HG03520 (cell line): ENCODE data around the gene CDH4.

Experiments
- ATAC-seq: cut with Tn5 transposase; IDR thresholded peaks from one replicate; pipeline ENCODE4 v1.9.1; 2021; ENCODE audit warnings: mild to moderate bottlenecking, moderate library complexity; ENCODE audit not compliant: unreplicated experiment

CDH4 gene

DNA sequence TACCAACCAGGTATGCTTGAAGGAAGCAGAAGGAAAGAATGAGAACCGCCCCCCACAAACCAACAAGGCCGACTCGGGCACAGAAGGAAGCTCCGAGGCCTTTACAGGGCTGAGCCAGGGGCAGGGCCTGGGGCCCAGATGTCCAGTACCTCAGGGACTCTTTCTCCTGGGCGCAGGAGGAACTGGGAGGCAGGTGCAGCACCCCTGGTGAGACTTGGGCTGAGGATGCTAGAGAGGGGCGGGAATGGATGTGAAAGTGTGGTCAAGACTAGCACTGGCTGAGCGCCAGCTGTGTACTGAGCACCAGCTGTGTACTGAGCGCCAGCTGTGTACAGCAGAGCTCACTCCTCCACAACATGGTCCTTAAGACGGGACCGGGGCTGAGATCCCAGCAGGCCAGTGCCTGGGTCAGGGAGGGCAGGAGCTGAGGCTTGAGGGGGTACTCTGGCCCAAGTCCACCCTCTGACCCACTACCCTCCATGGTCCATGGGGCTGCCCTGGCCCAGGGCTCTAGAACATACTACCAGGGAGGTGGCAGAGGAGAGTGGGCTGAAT lies 444.2 kb downstream of the CDH4 start:
- no peak for ATAC-seq

DNA sequence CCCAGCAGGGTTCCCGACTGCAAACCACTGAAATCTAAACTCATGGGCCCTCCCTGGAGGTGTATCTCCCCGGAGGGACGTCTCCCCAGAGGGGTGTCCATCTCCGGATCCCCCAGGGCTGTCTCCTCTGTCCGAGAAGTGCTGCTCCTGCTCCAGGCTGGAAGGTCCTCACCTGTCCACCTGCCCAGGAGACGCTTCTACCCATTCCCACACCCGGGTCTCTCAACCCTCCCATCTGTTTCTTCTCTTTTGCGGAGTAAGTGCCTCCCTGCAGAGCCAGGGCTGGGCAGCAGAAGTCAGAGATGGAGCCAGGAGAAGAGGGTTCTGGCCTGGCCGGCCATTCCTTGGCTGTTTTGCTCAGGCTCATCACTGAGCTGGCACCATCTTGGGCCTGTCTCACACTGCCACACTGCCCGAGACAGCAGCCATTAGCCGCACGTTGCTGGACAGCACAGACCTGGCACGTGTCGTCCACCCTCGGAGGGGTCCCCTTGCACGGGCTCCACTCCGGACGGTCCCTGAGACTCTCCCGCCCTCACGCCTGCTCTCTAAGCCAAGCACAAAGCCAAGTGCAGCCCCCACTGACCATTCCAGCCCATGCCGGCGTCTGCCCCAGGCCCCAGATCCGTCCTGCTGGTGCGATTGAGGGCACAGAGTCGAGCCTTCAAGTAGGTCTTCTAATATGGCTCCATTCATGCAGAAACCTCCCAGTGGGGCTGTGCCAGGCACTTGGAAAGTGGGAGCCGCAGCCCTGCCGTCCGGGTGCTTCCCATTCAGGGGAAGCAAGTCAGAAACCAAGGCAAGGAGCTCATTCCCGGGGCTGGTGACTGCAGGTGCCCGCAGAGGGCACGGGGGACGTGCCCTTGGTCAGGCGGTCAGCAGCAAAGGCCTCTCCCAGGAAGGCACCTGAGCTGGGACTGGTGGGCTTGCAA lies 445.9 kb downstream of the CDH4 start:
- ATAC-seq: no peak

DNA sequence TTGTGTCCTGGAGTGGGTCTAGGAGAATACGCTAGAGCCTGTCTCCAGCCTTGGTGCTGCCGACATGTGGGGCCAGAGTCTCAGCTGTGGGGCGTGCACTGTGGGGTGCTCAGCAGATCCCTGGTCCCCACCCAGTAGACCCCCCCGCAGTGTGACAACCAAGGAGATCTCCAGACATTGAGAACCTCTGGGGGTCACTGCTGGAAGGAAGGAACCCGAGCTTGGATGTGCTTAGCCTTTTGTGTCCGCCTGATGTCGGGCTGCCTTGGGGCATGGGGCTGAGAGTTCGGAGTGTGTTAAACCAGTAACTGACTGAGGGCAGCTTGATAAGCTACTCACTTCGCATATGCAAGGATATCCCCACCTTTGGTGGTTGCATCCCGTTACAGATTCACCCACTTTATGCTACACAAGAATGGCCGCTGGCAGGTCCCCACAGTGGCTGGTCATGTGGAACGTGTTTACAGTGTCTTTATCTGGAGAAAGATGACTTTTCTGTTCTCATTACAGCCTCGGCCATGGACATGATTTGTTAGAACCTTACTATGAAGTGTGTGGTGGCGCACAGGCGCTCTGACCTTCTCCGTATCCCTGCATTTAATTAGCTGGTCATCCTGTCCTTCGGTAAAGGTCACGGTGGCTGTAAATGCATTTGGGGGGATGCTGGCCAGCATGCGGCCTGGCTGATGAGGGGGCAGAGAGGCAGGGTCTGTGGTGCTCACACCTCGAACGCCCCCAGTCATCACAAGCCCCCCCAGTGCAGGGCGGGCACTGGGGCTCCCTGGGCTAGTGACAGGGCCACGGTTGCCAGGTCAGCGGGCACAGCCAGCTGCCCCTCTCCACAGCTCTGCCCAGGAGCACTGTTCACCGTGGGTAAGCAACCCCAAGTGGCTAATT lies 446.8 kb downstream of the CDH4 start:
- ATAC-seq: no peak

DNA sequence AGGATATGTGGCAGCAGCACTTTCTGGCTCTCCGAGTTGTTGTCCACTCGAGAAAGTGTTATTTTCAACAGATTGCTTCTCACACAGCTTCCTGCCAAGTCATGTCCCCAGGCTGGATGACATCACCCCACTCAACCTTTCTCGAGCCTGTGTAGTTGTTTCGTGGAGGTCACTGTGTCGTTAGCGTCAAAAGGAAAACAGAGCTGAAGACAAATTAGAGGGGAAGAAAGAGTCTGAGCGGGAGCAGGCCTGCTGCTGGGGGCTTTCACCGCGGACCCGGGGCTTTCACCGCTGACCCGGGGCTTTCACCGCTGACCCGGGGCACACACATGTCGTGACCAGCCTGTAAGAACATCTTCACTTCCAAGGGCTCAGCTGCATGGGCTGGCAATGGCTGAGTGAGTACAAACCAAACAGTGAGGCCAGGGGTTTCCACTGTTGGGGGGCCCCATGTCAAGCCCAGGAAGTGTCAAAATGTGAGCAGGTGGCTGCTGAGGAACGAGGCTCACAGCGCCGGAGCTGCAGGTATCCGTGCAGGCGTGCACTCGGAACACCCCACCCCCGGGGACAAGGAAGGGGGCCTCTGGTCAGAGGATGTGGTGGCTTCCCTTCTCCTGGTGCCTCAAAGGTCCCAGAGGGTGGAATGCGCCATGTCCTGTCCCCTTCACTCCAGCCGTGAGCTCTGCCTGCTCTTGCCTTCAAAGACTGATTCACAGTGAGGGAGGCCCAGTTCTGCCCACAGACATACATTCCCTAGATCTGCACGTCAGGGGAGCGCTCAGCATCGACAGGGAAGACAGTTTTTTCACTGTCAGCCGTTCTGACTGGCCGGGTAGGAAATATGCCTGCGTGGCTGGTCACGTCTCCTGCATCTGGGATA lies 447.7 kb downstream of the CDH4 start:
- no peak for ATAC-seq

DNA sequence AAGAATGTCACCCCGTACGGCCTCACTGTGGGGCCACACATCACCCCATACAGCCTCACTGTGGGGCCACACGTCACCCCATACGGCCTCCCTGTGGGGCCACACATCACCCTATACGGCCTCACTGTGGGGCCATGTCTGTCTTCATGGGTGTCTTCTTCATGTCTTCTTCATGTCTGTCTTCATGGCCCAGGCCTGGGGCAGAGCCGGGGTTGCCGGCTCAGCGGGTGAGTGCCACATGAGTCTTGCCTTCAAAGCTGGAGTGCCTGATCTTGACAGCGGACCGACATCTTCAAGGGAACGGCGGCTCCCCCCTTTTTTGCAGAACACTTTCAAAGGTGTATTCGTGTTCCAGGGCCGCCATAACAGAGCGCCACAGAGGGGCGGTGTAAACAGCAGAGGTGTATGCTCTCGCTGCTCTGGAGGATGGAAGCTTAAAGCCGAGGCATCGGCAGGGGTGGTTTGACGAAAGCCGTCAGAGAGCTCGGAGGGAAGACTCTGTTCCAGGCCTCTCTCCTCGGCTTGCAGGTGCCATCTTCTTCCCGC lies 448.6 kb downstream of the CDH4 start:
- no peak for ATAC-seq

DNA sequence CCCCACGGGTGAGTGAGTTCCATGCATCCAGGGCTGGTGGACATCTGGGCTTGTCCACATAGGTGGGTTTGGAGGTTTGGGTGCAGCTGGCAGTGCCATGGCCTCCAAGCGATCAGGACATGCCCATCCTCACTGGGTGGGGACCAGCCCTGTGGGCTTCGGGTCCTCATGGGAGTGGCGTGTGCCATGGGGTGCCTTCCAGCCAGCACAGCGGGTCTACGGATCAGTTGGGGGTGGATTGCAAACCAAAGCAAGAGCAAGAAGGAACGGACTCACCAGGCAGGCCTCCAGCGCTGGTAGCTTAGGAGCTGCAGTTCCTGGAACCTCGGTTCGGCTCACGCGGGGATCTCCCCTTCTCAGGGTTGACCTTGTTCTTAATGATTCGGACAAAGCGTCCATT lies 449.3 kb downstream of the CDH4 start:
- ATAC-seq: no peak

DNA sequence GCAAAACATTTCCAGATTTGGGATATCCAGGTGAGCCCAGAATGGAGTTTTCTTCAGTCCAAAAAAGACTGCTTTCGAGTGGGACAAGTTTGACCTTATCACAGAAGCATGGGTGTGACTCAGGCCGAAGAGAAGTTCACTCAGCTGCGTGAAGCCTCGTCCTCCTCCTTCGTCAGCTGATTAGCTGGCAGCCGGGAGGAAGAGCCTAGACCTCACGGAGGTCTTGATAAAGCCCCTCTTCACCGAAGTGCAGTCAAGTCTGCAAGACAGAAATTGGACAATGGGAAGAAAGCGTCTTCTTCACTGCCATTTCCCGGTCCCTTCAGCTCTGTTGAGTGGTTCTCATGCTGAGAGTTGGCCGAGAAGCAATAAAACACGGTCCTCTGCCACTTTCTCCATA lies 449.7 kb downstream of the CDH4 start:
- no peak for ATAC-seq

DNA sequence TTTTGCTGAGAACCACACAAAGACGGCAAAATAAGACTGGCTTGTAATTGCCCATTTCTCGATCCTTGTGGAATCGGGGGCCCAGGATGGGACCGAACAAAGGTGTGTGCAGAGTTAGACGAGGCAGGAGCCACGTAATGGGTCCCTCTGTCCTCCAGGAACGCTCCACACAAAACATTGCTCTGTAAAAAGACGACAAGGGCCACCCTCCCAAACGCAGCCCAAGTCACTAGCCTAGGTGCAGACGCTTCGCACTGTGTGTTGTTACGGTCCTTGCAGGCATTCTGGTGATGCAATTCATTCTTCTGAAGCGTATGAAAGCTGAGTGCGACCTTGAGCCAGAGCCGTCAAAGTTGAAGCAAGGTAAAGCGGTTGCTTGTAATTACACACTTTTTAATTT lies 450.2 kb downstream of the CDH4 start:
- ATAC-seq: no peak

DNA sequence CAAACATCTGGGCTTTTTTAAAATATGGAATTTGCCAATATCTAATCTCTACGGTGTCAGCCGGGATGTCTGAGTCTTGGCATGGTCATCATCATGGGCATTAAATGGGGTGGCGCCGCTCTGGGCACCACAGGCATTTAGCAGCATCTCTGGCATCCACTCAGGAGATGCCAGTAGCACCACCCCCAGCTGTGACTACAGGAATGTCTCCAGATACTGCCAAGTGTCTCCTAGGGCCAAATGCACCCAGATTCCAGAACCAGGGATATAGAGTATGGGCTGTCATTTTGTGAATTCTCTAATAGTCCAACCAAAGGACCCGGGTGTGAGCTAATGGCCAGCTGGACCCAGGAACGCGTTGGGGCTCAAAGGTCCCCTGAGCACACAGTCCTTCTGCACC lies 452.6 kb downstream of the CDH4 start:
- no peak for ATAC-seq

DNA sequence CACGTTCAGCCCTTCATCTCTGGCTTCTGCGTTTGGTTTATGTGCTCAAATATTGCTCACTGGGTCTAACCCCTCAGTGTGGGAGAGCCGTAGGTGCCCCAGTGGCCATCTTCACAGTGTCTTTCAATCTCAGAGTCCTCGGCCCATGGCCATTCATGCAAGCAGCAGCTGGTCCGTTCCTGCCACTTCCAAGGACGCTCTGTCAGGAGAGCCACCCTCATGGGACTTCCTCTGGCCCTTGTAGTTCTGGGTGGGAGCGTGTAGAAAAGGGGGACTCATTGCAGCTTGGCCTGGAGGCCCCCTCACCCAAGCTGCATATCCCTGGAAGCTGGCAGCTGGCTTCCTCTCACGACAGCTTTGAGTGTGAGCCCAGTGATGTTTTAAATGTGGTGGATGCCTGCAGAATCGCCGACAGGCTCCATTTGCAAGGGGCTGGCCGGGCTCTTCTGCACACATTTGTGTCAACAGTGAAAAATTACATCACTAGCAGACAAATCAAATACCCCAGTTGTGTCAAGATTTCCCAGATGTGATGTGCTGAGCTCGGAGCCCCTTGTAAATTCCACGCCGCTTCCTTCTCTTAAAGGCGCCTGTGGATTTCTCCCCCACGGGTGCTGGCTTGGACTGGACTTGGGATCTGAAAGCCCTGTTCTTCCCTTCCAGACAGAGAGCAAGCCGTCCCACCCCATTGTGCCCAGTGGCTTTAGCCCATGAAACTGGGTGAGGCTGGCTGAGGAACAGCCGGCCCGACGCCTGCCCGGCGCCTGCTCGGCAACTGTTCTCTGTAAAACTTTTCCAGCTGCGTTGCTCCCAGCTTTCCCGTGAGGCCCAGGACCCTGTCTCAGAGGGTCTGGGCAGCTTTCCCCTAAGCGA lies 453.6 kb downstream of the CDH4 start:
- no peak for ATAC-seq

DNA sequence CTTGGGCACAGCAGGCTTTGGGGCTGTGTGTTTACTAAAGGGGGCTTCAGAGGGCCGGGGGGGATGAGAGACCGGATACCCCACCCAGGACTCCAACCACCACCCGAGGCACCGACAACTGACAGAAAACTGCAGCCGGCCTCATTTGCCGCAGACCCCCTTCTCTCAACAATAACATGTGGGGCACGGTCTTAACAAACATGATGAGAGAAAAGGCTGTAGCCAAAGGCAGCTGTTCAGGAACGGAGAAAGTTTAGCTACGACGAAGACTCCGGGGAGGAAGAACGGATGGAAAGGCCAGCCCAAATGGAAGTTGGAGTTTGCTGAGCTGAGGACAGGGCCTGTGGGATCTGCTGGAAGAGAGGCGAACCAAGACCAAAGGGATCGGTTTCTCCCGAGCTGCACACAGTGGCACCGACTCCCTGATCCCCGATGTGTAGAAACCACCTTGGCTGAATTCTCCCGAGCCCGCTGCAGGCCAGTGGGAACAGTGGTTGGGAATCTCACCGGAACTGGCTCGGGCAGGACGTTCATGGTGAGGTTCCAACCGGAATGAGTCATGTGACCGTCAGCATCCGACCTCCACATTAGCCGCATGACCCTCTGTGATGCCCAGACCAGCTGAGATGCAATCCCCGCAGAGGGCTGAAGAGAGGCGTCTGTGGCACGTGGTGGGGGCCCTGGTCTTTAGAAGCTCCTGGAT lies 454.3 kb downstream of the CDH4 start:
- no peak for ATAC-seq

DNA sequence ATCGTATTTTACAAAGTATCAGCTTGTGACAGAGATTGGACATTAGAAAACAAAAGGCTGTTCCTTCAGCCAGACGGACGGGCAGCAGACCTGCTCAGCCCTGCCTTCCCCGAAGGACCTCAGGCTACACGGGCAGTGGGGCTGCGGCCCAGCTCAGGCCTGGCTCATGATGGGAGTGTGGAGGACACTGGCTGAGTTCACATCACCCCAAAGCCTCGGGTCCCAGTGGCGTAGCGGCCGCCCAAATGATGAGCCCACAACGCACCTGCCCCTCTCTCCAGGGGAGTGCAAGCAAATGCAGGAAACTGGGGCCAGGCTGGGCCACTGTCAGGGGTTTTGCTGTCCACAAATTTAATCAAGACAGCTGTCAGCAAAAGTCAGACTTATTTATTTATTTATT lies 456.8 kb downstream of the CDH4 start:
- ATAC-seq: no peak

DNA sequence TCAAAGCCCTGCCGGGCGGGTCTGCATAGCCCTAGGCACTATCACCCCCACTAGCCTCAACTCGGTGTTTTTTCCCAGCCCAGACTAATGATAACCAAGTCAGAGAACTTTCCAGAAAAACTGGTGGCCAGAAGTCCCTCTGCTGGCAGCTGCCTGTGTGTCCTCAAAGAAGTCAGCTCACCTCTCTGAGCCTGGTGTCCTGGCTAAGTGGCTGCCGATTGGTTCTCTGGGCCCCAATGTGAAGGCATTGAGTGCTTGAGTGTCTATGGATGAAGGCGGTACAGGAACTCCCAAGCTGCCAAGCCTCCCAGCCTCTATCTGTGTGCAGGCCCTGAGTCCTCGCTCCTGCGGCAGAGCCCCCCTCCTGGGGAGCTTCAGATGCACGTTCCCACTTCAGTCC lies 458.0 kb downstream of the CDH4 start:
- no peak for ATAC-seq

DNA sequence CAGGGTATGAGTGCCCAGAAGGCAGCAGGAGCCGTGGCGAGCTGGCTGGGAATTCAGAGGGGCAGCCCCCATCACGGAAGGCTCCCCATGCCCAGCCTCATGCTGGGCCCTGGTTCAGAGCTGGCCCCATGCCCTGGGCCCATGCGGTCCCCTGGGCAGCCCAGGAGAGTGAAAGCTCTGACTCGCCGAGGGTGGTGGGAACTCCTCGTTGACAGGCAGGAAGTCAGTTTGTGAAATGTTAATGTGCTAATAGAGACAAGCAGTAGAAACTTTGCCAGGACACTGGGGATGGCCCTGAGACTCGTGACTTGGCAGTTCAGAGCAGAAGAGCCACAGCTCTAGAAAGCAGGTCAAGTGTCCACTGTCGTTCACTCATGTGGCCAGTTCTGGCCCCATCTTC lies 460.6 kb downstream of the CDH4 start:
- no peak for ATAC-seq

DNA sequence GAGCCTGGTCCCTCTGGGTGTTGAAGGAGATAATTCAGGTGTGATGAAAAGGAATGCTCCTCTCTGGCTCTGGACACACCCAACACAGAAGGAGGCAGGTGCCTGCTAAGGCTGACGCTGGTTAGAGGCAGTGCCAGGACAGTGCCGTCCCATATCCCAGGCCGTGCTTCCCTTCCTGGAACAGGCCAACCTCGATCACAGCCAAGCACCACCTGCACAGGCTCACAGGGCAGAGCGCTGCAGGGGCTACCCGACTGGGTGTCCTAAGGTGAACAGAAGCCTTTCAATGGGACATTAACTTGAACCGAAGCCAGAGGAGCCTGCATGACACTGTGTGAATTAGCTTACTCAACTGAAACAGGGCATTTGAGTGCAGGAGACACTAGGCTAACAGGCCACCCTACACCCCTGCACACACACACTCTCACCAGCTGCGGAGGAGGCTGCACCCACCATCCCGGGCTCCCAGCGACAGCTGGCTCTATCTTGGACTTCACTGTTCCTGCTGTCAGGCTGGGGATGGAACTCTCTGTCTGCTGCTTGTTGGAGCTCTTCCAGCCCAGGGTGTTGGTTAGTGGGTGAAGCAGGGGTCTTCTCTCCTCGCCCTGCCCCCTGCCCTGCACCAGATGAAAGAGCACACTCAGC lies 466.4 kb downstream of the CDH4 start:
- ATAC-seq: no peak

DNA sequence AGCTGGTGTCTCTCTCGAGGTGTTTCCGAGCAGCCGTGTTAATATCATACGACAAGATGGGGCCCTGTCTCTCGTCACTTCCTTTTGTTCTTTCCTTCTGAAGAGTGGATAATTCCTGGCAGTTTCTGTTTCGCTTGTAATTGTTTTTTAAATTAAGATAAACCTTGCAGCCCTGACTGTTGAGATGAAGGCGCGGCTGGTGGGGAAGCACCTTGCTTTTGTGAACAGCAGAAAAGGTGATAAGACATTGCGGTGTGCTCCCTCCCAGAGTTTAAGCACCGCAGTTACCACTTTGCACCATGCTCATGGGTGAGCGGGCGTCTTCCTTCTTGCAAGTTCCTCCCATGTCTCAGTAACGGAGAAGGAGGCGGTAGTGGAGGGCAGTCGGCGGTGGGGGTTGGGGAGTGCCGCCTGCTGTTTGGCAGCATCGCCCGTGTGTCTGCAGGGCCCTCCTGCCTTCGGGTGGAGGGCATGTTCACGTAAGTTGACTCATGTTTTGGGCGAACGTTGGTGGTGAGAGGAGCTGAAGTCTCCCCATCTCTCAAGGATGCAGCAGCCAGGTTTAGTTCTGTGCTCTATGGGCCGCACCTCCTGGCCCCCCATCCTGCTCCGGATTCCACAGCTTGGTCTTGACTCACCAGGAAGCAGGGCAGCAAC lies 467.8 kb downstream of the CDH4 start:
- ATAC-seq: no peak

DNA sequence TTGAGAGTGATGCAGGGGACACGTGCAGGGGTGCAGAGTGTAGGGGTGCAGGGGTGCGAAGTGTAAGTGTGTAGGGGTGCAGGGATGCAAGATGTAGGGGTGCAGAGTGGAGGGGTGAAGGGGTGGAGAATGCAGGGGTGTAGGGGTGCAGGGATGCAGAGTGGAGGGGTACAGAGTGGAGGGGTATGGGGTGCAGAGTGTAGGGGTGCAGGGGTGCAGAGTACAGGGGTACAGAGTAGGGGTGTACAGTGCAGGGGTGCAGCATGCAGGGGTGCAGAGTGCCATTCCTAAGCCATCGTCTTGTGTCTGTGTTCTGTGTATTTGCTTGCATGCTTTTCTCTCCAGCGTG lies 468.3 kb downstream of the CDH4 start:
- ATAC-seq: no peak

DNA sequence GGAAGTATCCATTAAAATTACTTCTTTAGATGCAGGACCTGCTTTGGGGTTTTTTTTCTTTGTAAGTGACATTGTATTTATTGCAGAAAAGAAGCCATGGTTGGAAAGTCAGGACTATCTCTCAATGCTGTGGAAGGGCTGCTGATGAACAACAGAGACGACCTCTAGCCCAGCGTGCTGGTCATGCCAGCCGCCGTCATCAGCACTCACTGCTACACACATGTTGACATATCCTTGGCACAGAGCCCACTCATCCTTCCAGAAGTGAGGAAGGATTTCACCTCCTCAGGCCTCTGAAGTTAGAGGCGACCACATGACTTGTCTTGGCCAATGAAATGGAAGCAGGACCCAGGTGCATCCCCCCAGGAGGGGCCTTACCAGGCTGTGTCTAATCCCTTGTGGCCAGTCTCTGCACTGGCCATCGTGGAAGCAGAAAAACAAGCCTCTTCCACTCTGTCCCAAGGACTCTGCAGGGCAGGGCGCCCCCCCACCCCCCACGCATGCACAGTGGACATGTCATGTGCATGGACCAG lies 470.2 kb downstream of the CDH4 start:
- no peak for ATAC-seq
